Activated CD4-positive, alpha-beta T cell treated with anti-CD3 and anti-CD28 coated beads, Interleukin-2, amount 10 ng/mL, durations not matched to agents 24 days and 14 days (primary cell): ENCODE data around the gene CTSD. TPM values are rescaled to one million over a fixed set of nuclear protein-coding genes. Genes with fewer than 3 reads are reported as not detected.
A peak's percentile ranks its signal among the peaks of the same experiment; 100 is the strongest.
"Not testable (repeated sequence)": the region's sequence is repeated elsewhere in the genome, so short reads cannot be mapped to it uniquely, and the experiment has no call there.

ENCODE experiments used
- DNase-seq: peaks from one replicate; pipeline ENCODE4 v3.0.0; 2022
- H3K27ac Mint-ChIP-seq: one replicate; pipeline ENCODE4 v1.8.0; 2022; ENCODE audit warnings: mild to moderate bottlenecking, mixed read lengths
- H3K27me3 Mint-ChIP-seq: one replicate; pipeline ENCODE4 v1.8.0; 2022; ENCODE audit warnings: mixed read lengths
- H3K36me3 Mint-ChIP-seq: one replicate; pipeline ENCODE4 v1.8.0; 2022; ENCODE audit warnings: low read depth, mild to moderate bottlenecking, mixed read lengths
- H3K4me1 Mint-ChIP-seq: one replicate; pipeline ENCODE4 v1.8.0; 2021; ENCODE audit warnings: mixed read lengths
- H3K4me3 Mint-ChIP-seq: one replicate; pipeline ENCODE4 v1.8.0; 2022; ENCODE audit warnings: mild to moderate bottlenecking, moderate library complexity, mixed read lengths
- H3K9me3 Mint-ChIP-seq: one replicate; pipeline ENCODE4 v1.8.0; 2021; ENCODE audit warnings: mixed read lengths
- intact Hi-C: fragments of 100-400 bp; cut with micrococcal nuclease; formaldehyde crosslinking; loops from one replicate; pipeline ENCODE4 v1.15.1; 2023
- total RNA-seq: library from RNA; stranded (reverse); gene quantifications from 2 replicates; pipeline ENCODE4 v1.2.3, GENCODE V29; 2022

The CTSD gene
- total RNA-seq, 1 donor from 2014 or later, result 59.8 TPM

DNA sequence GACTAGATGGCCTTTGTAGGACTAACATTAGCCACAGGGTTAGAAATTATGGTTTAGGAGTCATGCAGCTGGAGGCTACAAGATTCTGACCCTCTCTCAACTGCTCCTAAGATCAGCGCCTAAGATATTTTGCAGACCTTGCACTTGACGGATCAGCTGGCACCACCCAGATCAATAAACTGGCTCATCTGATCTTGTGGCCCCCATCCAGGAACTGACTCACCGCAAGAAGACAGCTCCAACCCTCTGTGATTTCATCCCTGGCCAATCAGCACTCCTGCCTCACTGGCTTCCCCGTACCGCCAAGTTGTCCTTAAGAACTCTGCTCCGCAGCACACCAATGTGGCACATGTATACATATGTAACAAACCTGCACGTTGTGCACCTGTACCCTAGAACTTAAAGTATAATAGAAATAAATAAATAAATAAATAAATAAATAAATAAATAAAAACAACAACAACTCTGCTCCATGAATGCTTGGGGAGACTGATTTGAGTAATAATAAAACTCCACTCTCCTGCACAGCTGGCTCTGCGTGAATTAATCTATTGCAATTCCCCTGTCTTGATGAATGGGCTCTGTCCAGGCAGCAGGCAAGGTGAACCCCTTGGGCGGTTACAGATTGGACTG is 5.7 kb upstream of the CTSD start:
- H3K27ac Mint-ChIP-seq, H3K36me3 Mint-ChIP-seq, H3K27me3 Mint-ChIP-seq, DNase-seq, H3K9me3 Mint-ChIP-seq, intact Hi-C loops, H3K4me3 Mint-ChIP-seq: not testable (repeated sequence)
- H3K4me1 Mint-ChIP-seq, result peaks cover 21% of the 10 kb centered on the region

DNA sequence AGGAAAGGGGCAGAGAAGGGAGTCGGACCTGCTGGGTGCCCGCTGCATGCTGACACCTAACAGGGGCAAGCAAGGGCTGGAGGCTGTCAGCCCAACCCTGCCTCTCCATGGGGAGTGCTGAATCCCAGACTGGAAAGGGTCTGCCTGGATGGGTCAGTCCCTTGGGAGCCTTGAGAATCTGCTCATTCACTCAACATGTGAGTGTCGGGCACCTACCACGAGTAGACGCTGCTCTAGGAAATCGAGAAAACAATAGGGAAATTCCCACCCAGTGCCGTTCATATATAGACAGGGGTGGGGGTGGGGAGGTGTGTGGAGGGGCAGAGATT is 4.4 kb upstream of the CTSD start:
- Mint-ChIP-seq H3K4me1 (peaks cover 20% of the 10 kb centered on the region), H3K27ac (no peak overlapping the region), H3K36me3 (no peaks in the 10 kb centered on the region), H3K9me3 (no peaks in the 10 kb centered on the region), H3K4me3 (no peak overlapping the region), H3K27me3 (peaks cover 3% of the 10 kb centered on the region)
- no peak for DNase-seq
- intact Hi-C loops, result no loop called here

DNA sequence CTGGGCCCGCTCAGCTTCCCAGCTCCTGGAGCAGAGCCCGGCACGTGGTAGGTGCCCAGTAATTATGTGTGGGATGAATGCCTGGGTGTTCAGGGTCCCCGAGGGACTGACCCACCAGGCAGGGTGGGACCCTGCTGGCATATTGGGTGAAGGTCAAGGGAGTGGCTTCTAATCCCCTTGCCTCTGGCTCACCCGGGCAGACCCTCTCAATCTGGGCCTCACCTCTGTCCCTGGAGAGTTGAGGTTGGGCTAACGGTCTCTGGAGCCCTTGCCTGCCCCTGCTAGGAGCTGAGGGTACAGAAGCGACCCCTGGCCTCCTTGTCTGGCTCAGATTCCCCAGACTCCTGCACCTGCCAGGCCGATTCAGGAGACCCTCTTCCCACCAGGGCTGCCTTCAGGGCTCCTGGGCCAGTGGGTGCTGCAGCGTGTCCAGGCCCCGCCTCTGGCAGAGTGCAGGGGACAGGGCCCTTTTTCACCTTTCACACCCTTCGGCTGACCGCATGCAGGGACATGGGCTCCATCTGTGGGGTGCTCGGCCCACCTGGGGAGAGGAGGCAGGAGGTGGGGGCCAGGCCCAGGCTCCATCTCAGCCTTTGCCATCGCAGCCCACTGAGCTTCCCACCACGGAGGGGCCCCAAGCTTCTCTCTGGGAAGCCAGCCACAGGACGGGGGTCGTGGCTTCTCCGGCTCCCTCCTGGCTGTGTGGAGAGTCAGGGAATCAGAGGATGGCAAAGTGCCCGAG is 3.8 kb upstream of the CTSD start:
- no peaks in the 10 kb centered on the region for H3K9me3 Mint-ChIP-seq
- H3K36me3 Mint-ChIP-seq, result no peaks in the 10 kb centered on the region
- no peak overlapping the region for H3K4me3 Mint-ChIP-seq
- DNase-seq, result no peak
- intact Hi-C loops, result no loop called here
- peaks cover 20% of the 10 kb centered on the region for H3K4me1 Mint-ChIP-seq
- H3K27me3 Mint-ChIP-seq, result peaks cover 3% of the 10 kb centered on the region
- no peak overlapping the region for H3K27ac Mint-ChIP-seq

DNA sequence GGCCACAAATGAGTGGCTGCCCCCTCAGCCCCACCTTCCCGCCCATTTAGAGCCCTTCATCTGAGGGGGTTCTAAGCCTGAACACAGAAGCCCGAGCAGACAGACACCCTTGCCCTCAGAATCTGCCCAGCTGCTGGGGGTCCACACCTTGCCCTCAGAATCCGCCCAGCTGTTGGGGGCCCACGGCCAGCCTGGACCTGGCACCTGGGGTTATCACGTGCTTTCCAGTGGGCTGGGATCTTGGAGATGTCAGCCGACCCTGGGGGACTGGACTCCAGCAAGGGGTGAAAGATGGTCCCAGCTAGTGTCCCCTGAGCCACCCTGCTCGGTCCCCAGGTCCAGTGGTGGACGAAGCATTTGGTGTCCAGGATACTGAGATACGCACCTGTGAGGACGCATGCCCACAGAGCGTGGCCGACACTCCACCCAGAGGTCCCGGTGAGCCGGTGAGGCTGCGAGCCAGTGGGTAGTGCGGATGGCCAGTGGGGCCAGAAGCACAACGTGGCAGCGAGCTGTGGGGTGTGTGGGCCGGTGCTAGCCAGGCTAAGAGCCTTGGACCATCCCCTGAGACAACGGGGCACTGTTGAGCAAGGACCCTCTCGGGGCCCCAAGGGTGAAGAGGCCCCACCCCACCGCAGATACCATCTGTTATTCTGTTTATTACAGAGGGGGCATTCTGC is 3.1 kb upstream of the CTSD start:
- no peak for DNase-seq
- peaks cover 20% of the 10 kb centered on the region for H3K4me1 Mint-ChIP-seq
- H3K27ac Mint-ChIP-seq, result no peak overlapping the region
- H3K27me3 Mint-ChIP-seq, result peaks cover 3% of the 10 kb centered on the region
- no peak overlapping the region for H3K4me3 Mint-ChIP-seq
- no peaks in the 10 kb centered on the region for H3K9me3 Mint-ChIP-seq
- no peaks in the 10 kb centered on the region for H3K36me3 Mint-ChIP-seq
- intact Hi-C loops, result no loop called here

DNA sequence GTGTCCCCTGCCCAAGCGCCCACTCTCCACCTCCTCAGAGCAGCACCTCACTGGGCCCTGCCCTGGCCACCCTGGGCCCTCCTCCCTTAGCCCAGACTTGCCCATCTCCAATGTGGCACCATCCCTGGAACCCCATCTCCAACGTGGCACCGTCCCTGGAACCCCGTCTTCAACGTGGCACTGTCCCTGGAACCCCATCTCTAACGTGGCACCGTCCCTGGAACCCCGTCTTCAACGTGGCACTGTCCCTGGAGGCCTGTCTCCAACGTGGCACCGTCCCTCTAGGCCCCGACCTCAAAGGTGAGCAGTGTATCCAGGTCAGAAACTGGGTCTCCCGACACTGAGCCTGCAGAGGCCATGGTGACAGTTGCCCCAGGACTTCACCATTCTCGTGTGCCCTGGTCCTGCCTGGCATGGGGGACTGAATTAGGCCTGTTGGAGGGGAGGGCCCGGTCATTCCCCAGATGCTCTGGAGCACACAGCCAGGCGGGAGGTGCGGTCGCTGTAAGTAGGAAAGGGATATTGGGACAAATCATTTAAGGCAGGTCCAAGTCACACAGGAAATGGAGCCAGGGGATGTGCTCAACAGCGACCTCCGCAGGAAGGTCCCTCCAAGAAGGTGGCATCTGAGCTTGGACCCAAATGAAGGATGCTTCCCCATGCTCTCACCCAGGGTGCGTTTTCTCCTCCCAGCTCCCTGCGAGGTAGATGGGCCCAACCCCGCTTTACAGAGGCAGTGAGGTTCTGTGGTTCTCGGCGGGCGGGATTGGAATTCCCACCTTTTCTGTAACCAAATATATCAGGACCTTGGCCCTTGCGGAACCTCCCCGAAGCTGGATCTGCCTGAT is 2.4 kb upstream of the CTSD start:
- H3K4me1 Mint-ChIP-seq, result peaks cover 19% of the 10 kb centered on the region
- no peaks in the 10 kb centered on the region for H3K36me3 Mint-ChIP-seq
- no peak for DNase-seq
- H3K9me3 Mint-ChIP-seq, result no peaks in the 10 kb centered on the region
- peaks cover 3% of the 10 kb centered on the region for H3K27me3 Mint-ChIP-seq
- intact Hi-C loops, result no loop called here
- no peak overlapping the region for H3K4me3 Mint-ChIP-seq
- no peak overlapping the region for H3K27ac Mint-ChIP-seq

DNA sequence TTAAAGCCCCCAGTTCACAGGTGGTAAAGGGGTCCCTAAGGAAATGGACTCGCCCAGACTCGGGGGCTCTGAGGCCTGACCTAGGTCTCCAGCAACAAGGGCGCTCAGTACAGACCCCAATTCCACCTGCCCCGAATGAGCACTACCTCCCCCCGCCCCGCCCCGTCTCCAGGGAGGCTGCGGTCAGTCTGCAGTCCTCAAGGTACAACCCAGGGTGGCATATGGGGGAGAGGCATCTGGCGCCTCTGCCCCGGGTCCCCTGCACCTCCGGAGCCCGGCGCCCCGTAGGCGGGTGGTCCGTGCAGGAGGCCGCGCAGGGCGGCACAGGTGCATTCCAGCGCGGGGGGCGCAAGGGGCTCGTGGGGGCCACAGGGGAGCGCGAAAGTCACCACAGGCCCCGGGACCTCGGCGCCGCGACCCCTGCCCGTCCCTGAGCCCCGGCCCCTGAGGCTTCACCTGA is 361 bp downstream of the CTSD start:
- Mint-ChIP-seq H3K27me3 (no peaks in the 10 kb centered on the region), H3K4me1 (peaks cover 27% of the 10 kb centered on the region), H3K36me3 (peaks cover 1% of the 10 kb centered on the region), H3K27ac (no peak overlapping the region), H3K4me3 (peak overlapping the region; percentile 63), H3K9me3 (no peaks in the 10 kb centered on the region)
- no peak for DNase-seq
- intact Hi-C loops, result no loop called here

DNA sequence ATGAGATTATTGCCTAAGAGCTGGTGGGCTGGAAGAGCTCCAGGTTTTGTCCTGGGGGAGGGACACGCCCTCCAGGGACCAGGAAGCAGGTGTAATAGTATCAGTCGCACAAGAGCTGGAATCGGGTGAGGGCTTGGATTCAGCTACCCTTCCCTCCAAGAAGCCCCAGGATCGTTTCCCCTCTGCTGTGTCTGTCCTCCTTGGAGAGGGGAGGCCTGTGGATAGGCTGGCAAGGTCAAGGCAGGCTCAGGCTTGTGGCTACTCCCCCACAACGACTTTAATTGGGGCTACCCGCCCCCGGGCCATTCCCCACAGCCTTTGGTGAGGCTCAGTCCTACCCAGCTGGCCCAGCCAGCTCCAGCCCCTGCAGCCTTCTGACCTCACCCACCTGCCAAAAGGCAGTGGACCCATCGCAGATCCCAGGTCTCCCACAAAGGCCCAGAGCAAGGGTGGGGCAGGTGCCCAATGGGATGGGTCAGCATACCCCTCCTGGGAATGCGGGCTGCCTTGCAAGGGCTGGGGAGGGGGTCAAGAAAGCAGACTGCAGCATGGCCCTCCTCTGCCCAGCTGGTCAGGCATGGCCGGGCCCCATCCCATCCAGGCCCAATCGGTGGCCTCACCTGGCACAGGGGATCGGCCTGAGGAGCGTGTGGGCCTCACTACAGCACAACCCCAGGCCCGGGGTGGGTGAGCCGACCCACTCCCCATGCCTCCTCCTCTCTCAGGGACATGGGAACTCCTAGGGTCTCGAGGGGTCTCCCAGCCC is 1.0 kb downstream of the CTSD start:
- DNase-seq, result no peak
- H3K27ac Mint-ChIP-seq, result peak overlapping the region; percentile 5
- H3K9me3 Mint-ChIP-seq, result no peaks in the 10 kb centered on the region
- peak overlapping the region; percentile 63 for H3K4me3 Mint-ChIP-seq
- no peaks in the 10 kb centered on the region for H3K27me3 Mint-ChIP-seq
- H3K4me1 Mint-ChIP-seq, result peaks cover 31% of the 10 kb centered on the region
- H3K36me3 Mint-ChIP-seq, result peaks cover 2% of the 10 kb centered on the region
- intact Hi-C loops, result no loop called here

DNA sequence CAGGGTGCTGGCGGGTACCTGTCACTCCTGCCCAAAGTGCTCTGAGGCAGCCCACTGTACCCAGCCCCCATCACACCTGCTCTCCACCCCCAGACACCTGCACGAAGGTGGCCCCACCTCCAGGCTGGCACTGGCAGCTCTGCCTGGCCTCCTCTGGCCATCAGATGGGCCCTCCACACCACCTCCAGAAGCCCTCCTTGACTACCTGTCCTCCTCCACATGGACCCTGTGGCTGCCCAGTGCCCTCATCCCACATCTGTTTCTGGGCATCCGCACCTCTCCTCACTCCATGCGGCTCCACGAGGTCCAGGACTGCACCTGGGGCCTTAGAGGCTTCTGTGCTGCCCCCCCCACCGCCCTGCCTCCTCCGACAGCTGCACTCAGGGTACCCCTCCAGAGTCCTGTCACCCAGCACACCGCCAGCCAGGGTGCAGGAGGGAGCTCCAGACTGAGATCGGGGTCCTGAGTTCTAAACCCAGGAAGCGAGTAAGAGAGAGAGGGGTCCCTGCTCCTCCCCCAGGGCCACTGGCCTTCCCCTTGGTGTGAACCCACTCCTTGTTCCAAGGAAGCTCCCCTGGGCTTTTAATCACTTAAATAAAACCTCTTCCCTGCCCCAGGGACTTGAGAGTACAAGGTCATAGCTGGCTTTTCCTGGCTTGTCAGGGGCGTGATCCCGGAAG is 1.7 kb downstream of the CTSD start:
- no peak for DNase-seq
- Mint-ChIP-seq H3K27me3 (no peaks in the 10 kb centered on the region), H3K36me3 (peaks cover 2% of the 10 kb centered on the region), H3K4me1 (peaks cover 37% of the 10 kb centered on the region), H3K27ac (peak overlapping the region; percentile 5), H3K9me3 (no peaks in the 10 kb centered on the region), H3K4me3 (peak overlapping the region; percentile 63)
- intact Hi-C loops, result no loop called here

DNA sequence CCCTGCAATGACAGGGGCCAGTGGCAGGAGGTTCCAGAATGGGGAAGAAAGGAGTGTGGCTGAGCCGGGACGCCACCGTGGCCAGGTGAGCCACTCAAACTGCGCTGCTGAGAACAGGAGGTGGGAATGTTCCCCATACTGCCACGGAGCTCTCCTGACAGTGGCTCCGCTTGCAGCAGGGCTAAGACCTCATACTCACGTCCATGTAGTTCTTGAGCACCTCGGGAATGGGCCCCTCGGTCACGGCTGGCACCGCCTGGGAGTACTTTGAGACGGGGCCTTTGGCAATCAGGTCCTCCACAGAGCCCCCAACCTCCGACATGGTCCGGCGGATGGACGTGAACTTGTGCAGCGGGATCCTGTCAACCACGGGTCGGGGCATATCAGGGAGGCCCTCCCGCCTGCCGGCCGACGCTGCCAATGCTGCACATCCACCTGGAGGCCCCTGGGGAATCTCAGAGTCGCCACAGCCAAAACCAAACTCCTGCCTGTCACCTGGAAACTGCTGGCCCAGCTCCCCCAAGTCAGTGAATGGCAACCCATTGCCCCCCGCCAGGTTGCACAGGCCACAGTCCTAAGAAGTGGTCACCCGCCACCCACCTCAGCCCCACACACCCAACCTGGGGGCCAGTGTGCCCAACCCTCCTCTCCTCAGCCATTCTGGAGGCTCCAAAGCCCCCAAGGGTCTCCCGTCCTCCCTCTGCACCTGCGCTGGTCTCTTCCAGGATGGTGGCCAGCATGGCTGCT is 2.4 kb downstream of the CTSD start:
- H3K27me3 Mint-ChIP-seq, result no peaks in the 10 kb centered on the region
- intact Hi-C loops, result no loop called here
- H3K4me1 Mint-ChIP-seq, result peaks cover 42% of the 10 kb centered on the region
- no peak overlapping the region for H3K27ac Mint-ChIP-seq
- no peak for DNase-seq
- peaks cover 3% of the 10 kb centered on the region for H3K36me3 Mint-ChIP-seq
- H3K9me3 Mint-ChIP-seq, result no peaks in the 10 kb centered on the region
- peak overlapping the region; percentile 63 for H3K4me3 Mint-ChIP-seq

DNA sequence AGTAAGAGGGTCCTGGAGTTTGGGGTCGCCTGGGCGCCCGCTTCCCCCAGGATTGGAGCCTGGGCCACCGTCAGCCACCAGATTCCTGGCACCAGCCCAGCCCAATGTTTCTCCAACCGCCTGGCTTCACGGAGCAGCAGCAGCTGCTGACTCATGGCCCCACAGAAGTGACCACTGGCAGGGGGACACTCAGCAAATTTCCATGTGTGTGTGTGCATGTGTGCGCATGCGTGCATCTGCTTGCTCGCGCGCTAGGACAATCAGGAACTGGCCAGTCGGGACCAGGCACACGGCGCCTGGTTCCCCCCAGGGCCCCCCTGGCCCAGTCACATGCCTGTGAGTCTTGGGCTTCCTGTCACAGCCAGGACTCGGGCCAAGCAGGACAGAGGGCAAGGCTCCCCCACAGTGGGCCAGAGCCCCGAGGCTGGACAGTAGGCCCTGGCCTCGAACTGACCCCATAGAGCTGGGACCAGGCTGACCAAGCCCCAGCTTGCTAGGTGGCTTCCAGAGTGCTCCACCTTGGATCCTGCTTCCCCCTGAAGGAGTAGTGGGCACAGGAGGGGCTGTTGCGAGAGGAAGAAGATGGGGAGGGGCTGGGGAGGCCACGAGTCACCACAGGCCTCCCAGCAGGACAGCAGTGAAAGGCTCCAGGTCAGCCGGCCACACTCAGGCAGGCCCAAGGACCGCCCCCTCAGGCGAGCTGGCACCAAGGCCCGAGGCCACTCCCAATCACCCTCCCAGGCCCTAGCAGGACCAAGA is 3.2 kb downstream of the CTSD start:
- DNase-seq, result no peak
- no peak overlapping the region for H3K27ac Mint-ChIP-seq

DNA sequence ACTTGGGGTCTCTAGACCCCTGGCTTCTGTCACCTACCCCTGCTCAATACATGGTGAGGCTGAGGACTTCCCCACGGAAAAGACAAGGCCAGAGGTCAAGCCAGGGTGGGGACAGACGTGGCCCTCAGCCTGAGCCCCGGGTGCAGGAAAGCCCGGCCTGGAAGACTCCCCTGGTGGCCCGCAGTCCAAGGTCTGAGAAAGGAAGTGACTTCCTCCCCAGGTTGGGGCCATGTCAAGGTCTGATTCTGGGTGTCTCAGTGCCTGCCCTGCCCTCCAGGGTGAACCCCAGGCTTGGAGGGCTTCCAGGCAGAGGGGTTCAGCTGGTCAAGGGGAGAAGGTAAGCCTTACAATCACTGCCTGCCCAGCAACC is 3.9 kb downstream of the CTSD start:
- intact Hi-C loops, result loop anchor here (2.0 kb wide), 1 partner anchor 93 kb away; the partner anchor contains the start of gene LSP1
- H3K36me3 Mint-ChIP-seq, result peaks cover 5% of the 10 kb centered on the region
- H3K27me3 Mint-ChIP-seq, result no peaks in the 10 kb centered on the region
- H3K9me3 Mint-ChIP-seq, result no peaks in the 10 kb centered on the region
- H3K4me3 Mint-ChIP-seq, result no peak overlapping the region
- DNase-seq, result no peak
- H3K4me1 Mint-ChIP-seq, result peaks cover 52% of the 10 kb centered on the region
- no peak overlapping the region for H3K27ac Mint-ChIP-seq

More for the DNA sequence above, 3.2 kb downstream of the CTSD start:
- peaks cover 4% of the 10 kb centered on the region for H3K36me3 Mint-ChIP-seq
- no peaks in the 10 kb centered on the region for H3K27me3 Mint-ChIP-seq
- intact Hi-C loops, result no loop called here
- H3K4me3 Mint-ChIP-seq, result no peak overlapping the region
- H3K4me1 Mint-ChIP-seq, result peaks cover 47% of the 10 kb centered on the region
- no peaks in the 10 kb centered on the region for H3K9me3 Mint-ChIP-seq
